ENCODE results near the gene ASPHD1.

ASPHD1 gene

DNA sequence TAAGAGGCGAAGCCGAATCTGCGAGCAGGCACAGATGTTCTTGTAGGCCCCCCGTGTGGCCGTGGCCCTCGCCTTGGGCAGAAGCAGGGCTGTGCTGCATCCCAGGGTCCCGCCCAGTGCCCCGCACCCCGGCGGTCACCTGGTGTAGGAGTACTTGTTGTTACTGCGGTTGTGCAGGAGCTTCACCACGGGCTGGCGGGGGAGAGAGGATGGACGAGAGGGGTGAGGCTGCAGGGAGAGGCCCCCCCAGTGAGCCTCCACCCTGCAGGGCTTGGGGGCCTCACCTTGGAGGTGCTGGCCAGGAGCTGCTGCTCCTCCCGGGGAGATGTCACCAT is 11.4 kb downstream of the ASPHD1 start:
- in situ Hi-C loops (cut with MboI; ENCODE audit: low pct_unique_long_range_greater_than_20kb, low sequenced_read_pairs, unreplicated experiment) = no loop called here
- TF ChIP-seq, protein P1, sequence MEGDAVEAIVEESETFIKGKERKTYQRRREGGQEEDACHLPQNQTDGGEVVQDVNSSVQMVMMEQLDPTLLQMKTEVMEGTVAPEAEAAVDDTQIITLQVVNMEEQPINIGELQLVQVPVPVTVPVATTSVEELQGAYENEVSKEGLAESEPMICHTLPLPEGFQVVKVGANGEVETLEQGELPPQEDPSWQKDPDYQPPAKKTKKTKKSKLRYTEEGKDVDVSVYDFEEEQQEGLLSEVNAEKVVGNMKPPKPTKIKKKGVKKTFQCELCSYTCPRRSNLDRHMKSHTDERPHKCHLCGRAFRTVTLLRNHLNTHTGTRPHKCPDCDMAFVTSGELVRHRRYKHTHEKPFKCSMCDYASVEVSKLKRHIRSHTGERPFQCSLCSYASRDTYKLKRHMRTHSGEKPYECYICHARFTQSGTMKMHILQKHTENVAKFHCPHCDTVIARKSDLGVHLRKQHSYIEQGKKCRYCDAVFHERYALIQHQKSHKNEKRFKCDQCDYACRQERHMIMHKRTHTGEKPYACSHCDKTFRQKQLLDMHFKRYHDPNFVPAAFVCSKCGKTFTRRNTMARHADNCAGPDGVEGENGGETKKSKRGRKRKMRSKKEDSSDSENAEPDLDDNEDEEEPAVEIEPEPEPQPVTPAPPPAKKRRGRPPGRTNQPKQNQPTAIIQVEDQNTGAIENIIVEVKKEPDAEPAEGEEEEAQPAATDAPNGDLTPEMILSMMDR (IDR thresholded peaks at IDR 0.05; ENCODE audit: extremely low read depth, insufficient read depth, missing control alignments) = no peak
- DNase-seq (ENCODE audit: low spot score) = no peak

DNA sequence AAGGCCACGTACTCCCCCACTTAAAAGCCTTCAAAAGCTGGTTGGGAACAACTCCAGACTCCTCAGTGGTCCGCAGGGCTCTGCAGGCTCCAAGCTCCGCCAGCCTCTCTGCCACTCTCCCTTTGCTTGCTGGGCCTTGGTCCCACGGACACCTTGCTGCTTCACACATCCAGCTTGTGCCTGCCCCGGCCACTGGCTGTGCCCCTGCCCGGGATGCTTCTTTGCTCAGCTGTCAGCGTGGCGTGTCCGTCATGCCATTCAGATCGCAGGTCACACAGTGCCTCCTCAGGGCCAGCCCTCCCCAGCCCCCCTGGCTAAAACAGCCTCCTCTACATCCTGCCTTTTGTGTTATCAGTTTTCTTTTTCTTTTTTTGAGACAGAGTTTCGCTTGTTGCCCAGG is 11.8 kb downstream of the ASPHD1 start:
- TF ChIP-seq, protein P1 (IDR thresholded peaks at IDR 0.05; ENCODE audit: extremely low read depth, insufficient read depth, missing control alignments) = no peak
- in situ Hi-C loops (cut with MboI; ENCODE audit: low pct_unique_long_range_greater_than_20kb, low sequenced_read_pairs, unreplicated experiment) = no loop called here
- DNase-seq (ENCODE audit: low spot score) = no peak

DNA sequence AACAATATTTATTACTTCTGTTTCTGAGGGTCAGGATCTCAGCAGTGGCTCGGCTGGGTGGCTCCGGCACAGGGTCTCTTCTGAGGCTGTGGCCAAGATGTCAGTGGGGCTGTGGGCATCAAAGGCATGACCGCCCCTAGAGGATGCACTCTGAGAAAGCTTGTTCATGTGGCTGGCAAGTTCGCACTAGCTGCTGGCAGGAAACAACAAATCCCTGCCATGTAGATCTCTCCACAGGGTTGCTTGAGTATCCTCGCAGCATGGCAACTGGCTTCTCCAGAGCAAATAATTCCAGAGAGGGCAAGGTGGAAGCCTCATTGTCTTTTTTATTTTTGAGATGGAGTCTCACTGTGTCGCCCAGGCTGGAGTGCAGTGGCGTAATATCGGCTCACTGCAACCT is 13.2 kb downstream of the ASPHD1 start:
- in situ Hi-C loops (cut with MboI; ENCODE audit: low pct_unique_long_range_greater_than_20kb, low sequenced_read_pairs, unreplicated experiment) = no loop called here
- TF ChIP-seq, protein P1 (IDR thresholded peaks at IDR 0.05; ENCODE audit: extremely low read depth, insufficient read depth, missing control alignments) = no peak
- DNase-seq (ENCODE audit: low spot score) = no peak

DNA sequence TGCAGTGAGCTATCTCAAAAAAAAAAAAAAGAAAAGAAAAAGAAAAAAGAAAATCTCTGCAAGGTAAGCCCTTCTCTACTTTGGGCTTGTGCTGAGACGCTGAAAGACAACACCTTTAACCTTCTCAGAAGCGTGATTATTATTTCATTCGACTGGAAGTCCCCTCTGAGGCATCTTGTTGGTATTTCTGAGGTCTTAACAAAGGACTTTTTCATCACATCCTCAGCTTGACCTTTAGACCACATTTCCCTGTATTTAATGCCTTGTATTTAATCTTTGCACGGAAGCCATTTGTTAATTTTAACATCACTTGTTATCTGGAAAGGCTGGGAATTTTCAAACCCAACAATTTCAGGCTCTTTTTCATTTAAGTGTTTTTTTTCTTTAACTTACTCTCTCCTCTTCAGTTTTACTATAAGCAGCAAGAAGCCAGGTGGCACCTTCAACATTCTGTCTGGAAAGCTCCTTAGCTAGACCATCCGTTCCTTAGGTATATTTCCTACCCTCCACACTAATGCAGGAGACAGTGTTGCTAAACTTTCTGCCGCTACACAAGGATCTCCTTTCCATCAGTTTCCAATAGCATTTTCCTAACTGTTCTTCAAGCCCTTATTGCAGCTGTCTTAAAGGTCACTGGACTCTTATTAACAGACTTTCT is 15.4 kb downstream of the ASPHD1 start:
- in situ Hi-C loops (cut with MboI; ENCODE audit: low pct_unique_long_range_greater_than_20kb, low sequenced_read_pairs, unreplicated experiment) = no loop called here
- DNase-seq (ENCODE audit: low spot score) = no peak
- TF ChIP-seq, protein P1 (IDR thresholded peaks at IDR 0.05; ENCODE audit: extremely low read depth, insufficient read depth, missing control alignments) = no peak

DNA sequence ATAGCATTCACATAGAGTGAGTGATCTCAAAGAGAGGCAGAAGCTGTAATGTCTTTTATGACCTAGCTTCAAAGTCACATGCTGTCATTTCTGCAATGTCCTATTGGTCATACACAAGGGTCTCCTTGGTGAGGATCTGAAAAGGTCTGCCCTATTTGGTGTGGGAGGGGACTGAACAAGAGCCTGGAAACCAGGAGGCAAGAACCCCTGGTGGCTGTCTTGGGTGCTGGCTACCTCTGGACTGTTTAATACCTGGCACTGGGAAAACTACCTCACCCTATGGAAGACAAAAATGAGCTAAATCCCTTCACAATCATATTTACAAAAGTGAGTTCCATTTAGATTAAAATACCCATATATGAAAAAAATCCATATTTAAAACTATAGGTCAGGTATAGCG is 16.7 kb downstream of the ASPHD1 start:
- TF ChIP-seq, protein P1 (IDR thresholded peaks at IDR 0.05; ENCODE audit: extremely low read depth, insufficient read depth, missing control alignments) = no peak
- in situ Hi-C loops (cut with MboI; ENCODE audit: low pct_unique_long_range_greater_than_20kb, low sequenced_read_pairs, unreplicated experiment) = no loop called here
- DNase-seq (ENCODE audit: low spot score) = no peak

DNA sequence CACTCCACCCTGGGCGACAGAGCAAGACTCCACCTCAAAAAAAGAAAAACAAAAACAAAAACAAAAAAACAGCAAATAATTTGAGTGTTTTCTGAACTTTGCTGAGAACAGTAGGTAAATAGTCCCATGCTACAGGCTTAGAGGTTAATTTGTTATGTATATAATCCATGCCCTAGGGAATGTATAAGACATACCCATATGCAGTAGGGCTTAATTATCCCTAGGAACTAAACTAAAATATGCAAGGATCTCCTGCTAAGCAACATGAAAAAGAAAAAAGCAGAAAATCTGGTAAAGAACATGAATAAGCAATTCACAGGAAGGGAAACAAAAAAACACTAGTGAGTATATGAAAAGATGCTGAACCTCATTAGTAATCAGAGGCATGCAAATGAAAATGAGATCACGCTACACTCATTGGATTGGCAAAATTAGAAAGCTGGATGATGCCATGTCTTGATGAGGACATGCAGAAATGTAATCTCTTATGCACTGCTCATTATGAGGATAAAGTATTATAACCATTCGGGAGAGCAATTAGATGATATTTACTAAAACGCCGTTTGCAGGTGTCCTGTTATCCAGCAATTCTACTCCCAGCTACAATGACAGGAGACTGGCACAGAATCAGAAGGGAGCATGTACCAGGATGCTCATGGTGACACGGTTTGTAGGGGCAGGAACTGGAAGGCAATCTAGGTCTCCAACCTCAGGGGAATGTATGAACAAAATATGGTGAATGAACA is 20.2 kb downstream of the ASPHD1 start:
- in situ Hi-C loops (cut with MboI; ENCODE audit: low pct_unique_long_range_greater_than_20kb, low sequenced_read_pairs, unreplicated experiment) = no loop called here
- TF ChIP-seq, protein P1 (IDR thresholded peaks at IDR 0.05; ENCODE audit: extremely low read depth, insufficient read depth, missing control alignments) = no peak
- DNase-seq (ENCODE audit: low spot score) = no peak
